ENCODE measurements around the gene PHIP.
"Not testable (repeated sequence)": the region's sequence is repeated elsewhere in the genome, so short reads cannot be mapped to it uniquely, and the experiment has no call there.

PHIP gene

GRCh38 chr6:78921168-78921567 lies 156.9 kb downstream of the PHIP start:
- DNase-seq (ENCODE audit: low read depth in 2 of 2): not testable (repeated sequence)

- DNase-seq (ENCODE audit: low read depth in 2 of 2): no peak
Observed at GRCh38 chr6:78917788-78918187, 160.3 kb downstream of the PHIP start.

GRCh38 chr6:78916411-78916810 lies 161.6 kb downstream of the PHIP start:
- no peak for DNase-seq (ENCODE audit: low read depth in 2 of 2)

GRCh38 chr6:78911218-78911940 lies 166.7 kb downstream of the PHIP start:
- DNase-seq (ENCODE audit: low read depth in 2 of 2): no peak

- DNase-seq (ENCODE audit: low read depth in 2 of 2): no peak
Observed at GRCh38 chr6:78910591-78911171, 167.4 kb downstream of the PHIP start.

GRCh38 chr6:78910010-78910409 lies 168.0 kb downstream of the PHIP start:
- no peak for DNase-seq (ENCODE audit: low read depth in 2 of 2)

- DNase-seq (ENCODE audit: low read depth in 2 of 2): no peak
Observed at GRCh38 chr6:78909391-78909790, 168.7 kb downstream of the PHIP start.

GRCh38 chr6:78908621-78909020 lies 169.4 kb downstream of the PHIP start:
- no peak for DNase-seq (ENCODE audit: low read depth in 2 of 2)

- DNase-seq (ENCODE audit: low read depth in 2 of 2): no peak
Observed at GRCh38 chr6:78896227-78896626, 181.8 kb downstream of the PHIP start.

- DNase-seq (ENCODE audit: low read depth in 2 of 2): not testable (repeated sequence)
Observed at GRCh38 chr6:78889901-78890300, 188.2 kb downstream of the PHIP start.
